ENCODE results near the gene GON7.

- TF ChIP-seq, protein P1, sequence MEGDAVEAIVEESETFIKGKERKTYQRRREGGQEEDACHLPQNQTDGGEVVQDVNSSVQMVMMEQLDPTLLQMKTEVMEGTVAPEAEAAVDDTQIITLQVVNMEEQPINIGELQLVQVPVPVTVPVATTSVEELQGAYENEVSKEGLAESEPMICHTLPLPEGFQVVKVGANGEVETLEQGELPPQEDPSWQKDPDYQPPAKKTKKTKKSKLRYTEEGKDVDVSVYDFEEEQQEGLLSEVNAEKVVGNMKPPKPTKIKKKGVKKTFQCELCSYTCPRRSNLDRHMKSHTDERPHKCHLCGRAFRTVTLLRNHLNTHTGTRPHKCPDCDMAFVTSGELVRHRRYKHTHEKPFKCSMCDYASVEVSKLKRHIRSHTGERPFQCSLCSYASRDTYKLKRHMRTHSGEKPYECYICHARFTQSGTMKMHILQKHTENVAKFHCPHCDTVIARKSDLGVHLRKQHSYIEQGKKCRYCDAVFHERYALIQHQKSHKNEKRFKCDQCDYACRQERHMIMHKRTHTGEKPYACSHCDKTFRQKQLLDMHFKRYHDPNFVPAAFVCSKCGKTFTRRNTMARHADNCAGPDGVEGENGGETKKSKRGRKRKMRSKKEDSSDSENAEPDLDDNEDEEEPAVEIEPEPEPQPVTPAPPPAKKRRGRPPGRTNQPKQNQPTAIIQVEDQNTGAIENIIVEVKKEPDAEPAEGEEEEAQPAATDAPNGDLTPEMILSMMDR (IDR thresholded peaks at IDR 0.05 in 4 of 5, conservative IDR thresholded peaks at IDR 0.05 in 1 of 5) = no peak
- TF ChIP-seq POLR2A (IDR thresholded peaks at IDR 0.05) = no peak
These were observed 23.1 kb downstream of the GON7 start for GRCh38 chr14:93183596-93184317.
